Erythroblast (primary cell): Measurements from ENCODE around the gene NQO2.

Experiments
- GATA1 ChIP-seq: IDR thresholded peaks from 2 replicates; pipeline ENCODE4 v1.6.1; 2011; ENCODE audit warnings: low read depth, mild to moderate bottlenecking, control low read depth, low read length, moderate library complexity
- POLR2A ChIP-seq: IDR thresholded peaks from 2 replicates; pipeline ENCODE4 v1.6.1; 2011; ENCODE audit warnings: mild to moderate bottlenecking, low read length

GRCh38 chr6:3016473-3017280 lies 17.0 kb downstream of the NQO2 start:
- TF ChIP-seq POLR2A (no peak), GATA1 (no peak)
